ENCODE data around the gene GMPR2.

GMPR2 gene

DNA sequence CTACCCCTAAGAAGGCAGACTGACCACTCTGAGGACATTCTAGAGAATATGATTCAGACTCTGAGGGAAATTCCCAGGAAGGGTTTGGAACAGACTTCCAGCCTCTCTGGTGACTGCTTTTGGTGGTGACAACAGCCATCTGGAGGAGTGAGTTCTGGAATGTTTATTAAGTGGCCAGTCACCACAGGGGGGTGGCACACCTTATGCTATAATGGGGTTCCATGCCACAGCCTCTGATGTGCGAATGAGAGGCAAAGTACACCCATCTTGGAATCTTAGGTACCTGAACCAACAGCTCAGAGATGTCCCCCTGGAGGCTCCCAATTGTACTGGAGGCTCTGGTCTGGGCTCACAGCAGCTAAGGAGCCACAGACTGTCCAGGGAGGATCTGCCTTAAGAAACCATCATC lies 19.2 kb downstream of the GMPR2 start:
- TF ChIP-seq, protein P1, sequence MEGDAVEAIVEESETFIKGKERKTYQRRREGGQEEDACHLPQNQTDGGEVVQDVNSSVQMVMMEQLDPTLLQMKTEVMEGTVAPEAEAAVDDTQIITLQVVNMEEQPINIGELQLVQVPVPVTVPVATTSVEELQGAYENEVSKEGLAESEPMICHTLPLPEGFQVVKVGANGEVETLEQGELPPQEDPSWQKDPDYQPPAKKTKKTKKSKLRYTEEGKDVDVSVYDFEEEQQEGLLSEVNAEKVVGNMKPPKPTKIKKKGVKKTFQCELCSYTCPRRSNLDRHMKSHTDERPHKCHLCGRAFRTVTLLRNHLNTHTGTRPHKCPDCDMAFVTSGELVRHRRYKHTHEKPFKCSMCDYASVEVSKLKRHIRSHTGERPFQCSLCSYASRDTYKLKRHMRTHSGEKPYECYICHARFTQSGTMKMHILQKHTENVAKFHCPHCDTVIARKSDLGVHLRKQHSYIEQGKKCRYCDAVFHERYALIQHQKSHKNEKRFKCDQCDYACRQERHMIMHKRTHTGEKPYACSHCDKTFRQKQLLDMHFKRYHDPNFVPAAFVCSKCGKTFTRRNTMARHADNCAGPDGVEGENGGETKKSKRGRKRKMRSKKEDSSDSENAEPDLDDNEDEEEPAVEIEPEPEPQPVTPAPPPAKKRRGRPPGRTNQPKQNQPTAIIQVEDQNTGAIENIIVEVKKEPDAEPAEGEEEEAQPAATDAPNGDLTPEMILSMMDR (conservative IDR thresholded peaks at IDR 0.05; ENCODE audit: low read length), result peak; percentile 33
- peak; percentile 38 for DNase-seq (ENCODE audit: low read depth)
- H3K4me3 ChIP-seq (ENCODE audit: low read length), result no peak overlapping the region

DNA sequence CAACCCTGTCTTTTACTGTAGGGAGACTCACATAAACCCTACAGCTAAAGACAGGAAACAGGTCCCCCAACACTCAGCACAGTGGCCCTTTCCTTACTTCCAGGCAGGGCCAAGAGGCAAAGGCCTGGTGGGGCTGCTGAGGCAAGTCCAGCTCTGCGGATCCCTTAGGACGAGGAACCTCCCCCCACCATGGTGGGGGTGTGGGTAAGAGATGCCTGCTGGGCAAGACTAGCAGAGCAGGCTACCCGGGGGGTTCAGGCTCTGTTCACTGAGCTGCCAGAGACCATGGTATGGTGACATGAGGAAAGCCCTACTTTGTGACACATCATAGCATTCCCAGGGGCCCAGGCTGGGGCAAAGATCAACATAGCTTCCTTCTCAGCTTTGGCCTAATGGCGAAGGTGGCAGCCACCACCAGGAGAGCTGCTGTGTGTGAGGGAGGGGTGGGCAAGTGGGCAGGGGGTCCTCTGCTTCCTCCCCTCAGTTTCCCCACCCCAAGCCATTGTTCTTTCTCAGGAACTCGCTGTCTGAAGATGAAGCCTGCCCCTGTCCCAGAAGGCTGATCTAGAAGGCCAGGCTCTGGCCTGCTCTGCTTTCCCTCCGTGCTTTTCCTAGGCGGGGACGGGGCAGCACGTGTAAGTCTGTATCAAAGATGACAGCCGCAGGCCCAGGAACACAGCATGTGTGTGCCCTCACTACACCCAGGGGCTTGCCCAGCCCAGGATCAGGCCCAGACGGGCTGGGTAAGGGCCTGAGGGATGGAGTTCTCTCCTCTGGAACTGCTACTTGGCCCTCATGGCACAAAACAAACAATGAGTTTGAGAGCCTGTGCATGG lies 19.8 kb downstream of the GMPR2 start:
- TF ChIP-seq, protein P1 (conservative IDR thresholded peaks at IDR 0.05; ENCODE audit: low read length), result no peak
- DNase-seq (ENCODE audit: low read depth), result no peak
- H3K4me3 ChIP-seq (ENCODE audit: low read length), result no peak overlapping the region

DNA sequence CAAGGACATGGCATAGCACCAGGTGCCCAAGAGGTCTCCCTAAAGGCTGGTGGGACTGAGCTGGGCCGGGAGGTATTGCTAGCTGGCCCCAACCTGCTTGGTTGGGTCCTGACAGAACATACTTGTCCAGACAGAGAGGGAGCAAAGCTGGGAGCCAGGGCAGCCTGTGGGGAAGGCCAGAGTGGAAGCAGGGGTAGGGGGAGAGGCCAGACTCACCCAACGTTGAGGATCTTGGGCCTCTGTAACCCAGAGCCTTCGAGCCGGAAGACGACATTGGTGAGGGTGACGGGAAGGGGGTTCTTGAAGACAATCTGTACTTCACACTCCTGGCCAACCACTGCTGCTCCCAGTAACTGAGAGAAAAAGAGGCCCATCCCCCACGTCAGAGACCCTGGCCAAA lies 21.2 kb downstream of the GMPR2 start:
- TF ChIP-seq, protein P1 (conservative IDR thresholded peaks at IDR 0.05; ENCODE audit: low read length), result no peak
- no peak for DNase-seq (ENCODE audit: low read depth)
- H3K4me3 ChIP-seq (ENCODE audit: low read length), result no peak overlapping the region

DNA sequence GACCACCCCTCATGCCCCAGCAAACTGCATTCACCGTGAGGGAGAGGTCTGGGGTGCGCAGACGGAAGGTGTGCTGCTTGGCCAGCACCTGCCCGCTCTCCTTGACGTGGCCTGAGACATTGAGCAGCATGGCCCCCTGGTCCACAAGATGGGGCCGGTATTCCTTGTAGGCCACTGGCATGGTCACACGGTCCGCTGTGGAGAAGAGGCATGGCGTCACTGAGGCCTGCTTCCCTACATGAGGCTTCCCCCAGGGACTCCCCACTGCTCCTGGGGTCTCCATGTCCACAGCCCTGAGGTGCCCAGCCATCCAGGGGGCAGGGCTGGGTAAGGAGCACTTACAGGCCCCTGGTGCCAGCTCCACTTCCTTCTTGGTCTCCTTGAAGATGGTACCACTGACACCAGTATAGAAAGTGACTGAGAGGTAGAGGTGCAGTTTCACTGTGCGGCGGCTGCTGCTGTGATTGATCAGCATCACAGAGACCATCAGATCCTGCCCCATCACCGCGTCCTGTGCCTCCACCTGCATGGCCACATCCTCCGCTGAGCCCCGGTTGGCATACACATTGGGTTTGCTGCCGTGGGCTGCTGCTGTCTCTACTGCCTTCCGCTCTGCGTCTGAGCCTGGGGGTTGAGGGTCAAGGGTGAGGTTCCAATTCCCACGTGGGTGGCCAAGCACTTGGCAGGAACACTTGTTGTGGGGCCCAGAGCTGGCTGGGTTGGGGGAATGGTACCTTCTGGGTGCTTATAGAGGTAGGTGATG lies 22.1 kb downstream of the GMPR2 start:
- no peak for DNase-seq (ENCODE audit: low read depth)
- TF ChIP-seq, protein P1 (conservative IDR thresholded peaks at IDR 0.05; ENCODE audit: low read length), result no peak
- no peak overlapping the region for H3K4me3 ChIP-seq (ENCODE audit: low read length)

- DNase-seq (ENCODE audit: low read depth), result no peak
- TF ChIP-seq, protein P1 (conservative IDR thresholded peaks at IDR 0.05; ENCODE audit: low read length), result no peak
- no peak overlapping the region for H3K4me3 ChIP-seq (ENCODE audit: low read length)
Measured at GRCh38 chr14:24255438-24255837, 22.7 kb downstream of the GMPR2 start.

DNA sequence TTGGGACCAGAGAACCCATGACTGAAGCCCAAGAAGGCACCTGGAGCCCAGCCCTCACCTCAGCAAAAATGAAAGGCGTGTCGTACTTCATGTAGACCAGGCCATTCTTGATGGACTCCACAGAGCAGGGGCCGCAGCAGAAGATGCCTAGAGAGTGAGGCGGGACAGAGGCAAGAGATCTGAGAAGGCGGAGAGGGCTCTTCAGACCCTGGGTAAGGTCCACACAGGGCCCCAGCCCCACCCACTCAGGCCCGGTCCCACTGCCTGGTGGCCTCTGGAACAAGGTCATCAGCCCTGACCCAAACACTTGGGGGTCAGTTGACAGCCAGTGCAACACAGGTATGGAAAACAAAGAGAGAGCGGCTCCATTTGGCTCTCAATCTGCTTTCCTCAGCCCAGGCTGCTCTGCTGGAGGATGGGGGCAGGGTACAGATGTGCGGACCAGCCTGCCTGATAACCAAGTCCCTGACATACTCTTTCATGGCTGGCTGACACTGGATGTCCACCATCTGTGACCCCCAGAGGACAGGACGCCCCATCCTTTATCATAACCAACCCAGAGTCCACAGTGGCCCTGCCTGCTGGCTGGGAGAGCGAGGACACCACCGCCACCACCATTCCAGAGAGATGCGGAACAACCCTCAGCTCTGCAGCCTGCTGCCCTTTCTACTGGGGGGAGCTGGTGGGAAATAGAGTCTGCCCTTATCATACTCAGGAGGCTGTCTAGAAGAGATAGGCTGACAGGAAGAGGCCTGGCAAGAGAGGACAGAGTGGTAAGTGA lies 23.4 kb downstream of the GMPR2 start:
- no peak for DNase-seq (ENCODE audit: low read depth)
- H3K4me3 ChIP-seq (ENCODE audit: low read length), result no peak overlapping the region
- TF ChIP-seq, protein P1 (conservative IDR thresholded peaks at IDR 0.05; ENCODE audit: low read length), result no peak

Data from AG10803 (cell line).